HL-60 (cell line): ENCODE measurements around the gene CHSY1.

Experiments used
- CTCF ChIP-seq: IDR thresholded peaks from one replicate; pipeline ENCODE4 v1.5.1; 2011; ENCODE audit warnings: low read length, control low read depth, inconsistent platforms; ENCODE audit not compliant: insufficient read depth
- POLR2AphosphoS5 ChIP-seq: IDR thresholded peaks from 2 replicates; pipeline ENCODE4 v1.6.1; 2012; ENCODE audit warnings: low read depth
- REST ChIP-seq: IDR thresholded peaks from 2 replicates; pipeline ENCODE4 v1.6.1; 2012; ENCODE audit warnings: low read depth; ENCODE audit not compliant: insufficient replicate concordance
- SPI1 ChIP-seq: IDR thresholded peaks from 2 replicates; pipeline ENCODE4 v1.6.1; 2012; ENCODE audit warnings: low read depth, mild to moderate bottlenecking, borderline replicate concordance

GRCh38 chr15:101178479-101178878 lies 73.4 kb downstream of the CHSY1 start:
- TF ChIP-seq CTCF (no peak), SPI1 (no peak), POLR2AphosphoS5 (no peak), REST (no peak)
